Measurements from ENCODE around the gene PCP4L1. TPM values are rescaled to one million over a fixed set of nuclear protein-coding genes. Genes with fewer than 3 reads are reported as not detected.

PCP4L1 gene
- total RNA-seq, 2 donors from 2014 or later: 7.6 to 10.1 TPM

GRCh38 chr1:161333166-161333565, 74.6 kb downstream of the PCP4L1 start:
- intact Hi-C loops (cut with DNase I): no loop called here
- peaks cover 5% of the 10 kb centered on the region in 2 donors for H3K36me3 ChIP-seq
- no peak overlapping the region for H3K27ac ChIP-seq

More at GRCh38 chr1:161333166-161333565, 74.6 kb downstream of the PCP4L1 start:
- DNase-seq (ENCODE audit: low spot score): no peak
- 92% methylated on average over 9 of the region's 9 CpGs for WGBS
- no peaks in the 10 kb centered on the region for H3K9me3 ChIP-seq
- no peak for TF ChIP-seq POLR2A (IDR thresholded peaks at IDR 0.05)
- TF ChIP-seq POLR2AphosphoS5 (IDR thresholded peaks at IDR 0.05): no peak
- TF ChIP-seq CTCF (IDR thresholded peaks at IDR 0.05): no peak
- H3K4me3 ChIP-seq: no peak overlapping the region
- no peaks in the 10 kb centered on the region for H3K4me1 ChIP-seq (replicated peaks)
- no peaks in the 10 kb centered on the region for H3K27me3 ChIP-seq (replicated peaks; ENCODE audit: insufficient read depth)

Small RNA genes lying within 50 kb of the gene (microRNA-seq; reads per million reads assigned to microRNA genes)
- gene MIR5187: 2.9 reads per million, percentile 35 among the genes with 10 or more reads in this experiment

Other genes starting within 250 kb of the PCP4L1 start
- gene F11R, start 237.6 kb upstream of the PCP4L1 start, total RNA-seq: 100 to 1,000 TPM in 1 of 2 donors, 10 to 100 TPM in 1; 43.6 to 104 TPM
- 100 to 1,000 TPM; 137 to 648 TPM for gene TSTD1, start 219.8 kb upstream of the PCP4L1 start, total RNA-seq
- 10 to 100 TPM; 46.3 to 65.8 TPM for gene USF1, start 212.8 kb upstream of the PCP4L1 start, total RNA-seq
- gene ARHGAP30, start 188.9 kb upstream of the PCP4L1 start, total RNA-seq: 1 to 10 TPM; 3.2 to 5.3 TPM
- gene NECTIN4, start 169.2 kb upstream of the PCP4L1 start, total RNA-seq: 10 to 100 TPM in 1 of 2 donors, 1 to 10 TPM in 1; 9.6 to 18.6 TPM
- gene KLHDC9, start 160.4 kb upstream of the PCP4L1 start, total RNA-seq: 10 to 100 TPM; 24.8 to 33.3 TPM
- gene PFDN2, start 140.7 kb upstream of the PCP4L1 start, total RNA-seq: 10 to 100 TPM; 33.6 to 36.0 TPM
- gene NIT1, start 140.6 kb upstream of the PCP4L1 start, total RNA-seq: 10 to 100 TPM; 31.1 to 51.7 TPM
- 10 to 100 TPM; 30.1 to 41.5 TPM for gene DEDD, start 126.1 kb upstream of the PCP4L1 start, total RNA-seq
- gene UFC1, start 104.8 kb upstream of the PCP4L1 start, total RNA-seq: 10 to 100 TPM; 71.3 to 72.8 TPM
- 10 to 100 TPM; 28.1 to 32.1 TPM for gene USP21, start 99.2 kb upstream of the PCP4L1 start, total RNA-seq
- gene PPOX, start 92.3 kb upstream of the PCP4L1 start, total RNA-seq: 10 to 100 TPM; 13.8 to 42.6 TPM
- gene B4GALT3, start 81.2 kb upstream of the PCP4L1 start, total RNA-seq: 10 to 100 TPM; 38.2 to 68.7 TPM
- gene ADAMTS4, start 59.7 kb upstream of the PCP4L1 start, total RNA-seq: 1 to 10 TPM in 1 of 2 donors, under 1 TPM in 1; 0.55 to 3.4 TPM
- gene NDUFS2, start 56.4 kb upstream of the PCP4L1 start, total RNA-seq: 100 to 1,000 TPM; 108 to 111 TPM
- 10 to 100 TPM in 1 of 2 donors, 1 to 10 TPM in 1; 3.6 to 22.4 TPM for gene FCER1G, start 43.5 kb upstream of the PCP4L1 start, total RNA-seq
- gene APOA2, start 35.1 kb upstream of the PCP4L1 start, total RNA-seq: not detected
- gene TOMM40L, start 32.7 kb upstream of the PCP4L1 start, total RNA-seq: 10 to 100 TPM in 1 of 2 donors, 1 to 10 TPM in 1; 7.5 to 15.6 TPM
- not detected for gene NR1I3, start 20.5 kb upstream of the PCP4L1 start, total RNA-seq
- 1 to 10 TPM; 2.2 to 7.3 TPM for gene MPZ, start 51.2 kb downstream of the PCP4L1 start, total RNA-seq
- gene SDHC, start 55.6 kb downstream of the PCP4L1 start, total RNA-seq: 100 to 1,000 TPM in 1 of 2 donors, 10 to 100 TPM in 1; 59.0 to 107 TPM
- not detected for gene CFAP126, start 109.1 kb downstream of the PCP4L1 start, total RNA-seq
- gene FCGR2A, start 246.7 kb downstream of the PCP4L1 start, total RNA-seq: 10 to 100 TPM in 1 of 2 donors, 1 to 10 TPM in 1; 8.5 to 21.2 TPM

Data from prostate gland (tissue), 2 donors.